K562 (cell line): ENCODE measurements around the gene CELSR1. TPM values are rescaled to one million over a fixed set of nuclear protein-coding genes. Genes with fewer than 3 reads are reported as not detected.
"Not testable (repeated sequence)": the region's sequence is repeated elsewhere in the genome, so short reads cannot be mapped to it uniquely, and the experiment has no call there.

Source experiments
- ATAC-seq: fragments of 200-7000 bp; cut with Tn5 transposase; 3 replicates; pipeline ENCODE4 v1.9.1; 2020; ENCODE audit warnings: moderate library complexity
- BruUV-seq: library from RNA; stranded (reverse); fragments of 400-500 nt; replicated peaks from 2 replicates; lab custom pipeline; 2021; lab: Mats Ljungman, UMichigan
- CTCF ChIA-PET: fragments of 300-600 bp; formaldehyde crosslinking; extraction: SDS; loops from one replicate; lab custom pipeline; 2021; ENCODE audit warnings: low intra/inter-chr PET ratio; lab: Yijun Ruan, JAX
- POLR2A ChIA-PET: fragments of 300-600, 350-650 bp; sonication (Branson Sonifier 250); formaldehyde crosslinking; extraction: SDS; loops from one replicate; lab custom pipeline; 2021; ENCODE audit warnings: antibody characterized with exemption, inconsistent platforms; lab: Yijun Ruan, JAX
- DNase-seq, 4 experiments: peaks; one replicate each; pipeline versions ENCODE4 v3.0.0 to v3.0.0-alpha.2; 2011 to 2018; ENCODE audit warnings: low spot score in 3 of 4, mixed read lengths in 3 of 4; ENCODE audit errors: extremely low read depth in 1 of 4
- FAIRE-seq: peaks from 2 replicates; lab custom pipeline; 2011; peaks lifted over from hg19 to GRCh38; lab: Jason Lieb, UNC
- H2AFZ ChIP-seq: 2 replicates; pipeline ENCODE4 v1.6.0; 2011; ENCODE audit warnings: low read depth, low read length, control low read depth, inconsistent platforms
- H3K27ac ChIP-seq: fragments of 200-600 bp; 3 replicates; pipeline ENCODE4 v1.8.0; 2011; ENCODE audit warnings: low read depth, mild to moderate bottlenecking, control low read depth, inconsistent platforms, low read length, moderate library complexity, mixed read lengths; ENCODE audit errors: extremely low read depth
- H3K27me3 ChIP-seq, 2 experiments: fragments of 300-600 bp in 1 of 2; 2 replicates in 1 of 2; 3 replicates in 1 of 2; pipeline versions ENCODE4 v1.6.0 to v1.8.0; 2011; ENCODE audit warnings: inconsistent platforms in 2 of 2, low read length in 2 of 2, mild to moderate bottlenecking in 1 of 2, mixed read lengths in 1 of 2, moderate library complexity in 1 of 2; ENCODE audit not compliant: control insufficient read depth in 2 of 2, insufficient read depth in 2 of 2
- H3K36me3 ChIP-seq: fragments of 300-600 bp; 3 replicates; pipeline ENCODE4 v1.8.0; 2011; ENCODE audit warnings: mild to moderate bottlenecking, low read length, inconsistent platforms; ENCODE audit not compliant: control insufficient read depth, insufficient read depth
- H3K4me1 ChIP-seq, 2 experiments: fragments of 200-600 bp in 1 of 2; replicated peaks in 1 of 2; 2 replicates in 1 of 2; 3 replicates in 1 of 2; pipeline versions ENCODE4 v1.5.1 to v1.8.0; 2011; ENCODE audit warnings: inconsistent platforms in 2 of 2, low read length in 2 of 2, mild to moderate bottlenecking in 1 of 2, mixed read lengths in 1 of 2, moderate library complexity in 1 of 2; ENCODE audit not compliant: control insufficient read depth in 2 of 2, insufficient read depth in 2 of 2
- H3K4me2 ChIP-seq: 2 replicates; pipeline ENCODE4 v1.6.1; 2011; ENCODE audit warnings: low read length, control low read depth, inconsistent platforms, mixed read lengths; ENCODE audit not compliant: insufficient read depth
- H3K4me3 ChIP-seq: fragments of 200-600 bp; sonication (generic), shearing (Covaris generic); 2 replicates; pipeline ENCODE4 v1.5.1; 2016; ENCODE audit warnings: control low read depth, inconsistent platforms
- H3K79me2 ChIP-seq: fragments of 200-600 bp; 3 replicates; pipeline ENCODE4 v1.8.0; 2011; ENCODE audit warnings: low read length, inconsistent platforms; ENCODE audit not compliant: control insufficient read depth, insufficient read depth
- H3K9ac ChIP-seq, 2 experiments: 2 replicates each; pipeline versions ENCODE4 v1.6.0 to v1.6.1; 2011; ENCODE audit warnings: low read depth in 2 of 2, low read length in 2 of 2, control low read depth in 1 of 2, inconsistent platforms in 1 of 2, mild to moderate bottlenecking in 1 of 2, mixed read lengths in 1 of 2; ENCODE audit not compliant: insufficient read depth in 1 of 2
- H3K9me1 ChIP-seq: one replicate; pipeline ENCODE4 v1.6.0; 2011; ENCODE audit warnings: inconsistent platforms, mild to moderate bottlenecking, low read length, moderate library complexity; ENCODE audit not compliant: control insufficient read depth, insufficient read depth
- H3K9me3 ChIP-seq: replicated peaks from 2 replicates; pipeline ENCODE4 v1.5.1; 2011; ENCODE audit warnings: low read depth, low read length, inconsistent platforms; ENCODE audit not compliant: control insufficient read depth, insufficient read depth
- H4K20me1 ChIP-seq: replicated peaks from 2 replicates; pipeline ENCODE4 v1.6.1; 2011; ENCODE audit warnings: low read length, inconsistent platforms, mixed read lengths; ENCODE audit not compliant: control insufficient read depth, insufficient read depth
- C11orf30 ChIP-seq: fragments of 450-650 bp; IDR thresholded peaks from 2 replicates; pipeline ENCODE4 v1.6.1; 2016; ENCODE audit warnings: low read depth, mild to moderate bottlenecking
- FOXJ3 ChIP-seq: sonication (generic); formaldehyde crosslinking; IDR thresholded peaks from 2 replicates; pipeline ENCODE4 v1.4.0; 2020; ENCODE audit warnings: mild to moderate bottlenecking, missing genetic modification reagents
- PHF8 ChIP-seq: fragments of 200-600 bp; sonication (generic); IDR thresholded peaks from 2 replicates; pipeline ENCODE4 v1.6.1; 2012; ENCODE audit warnings: mixed run types, mild to moderate bottlenecking, inconsistent platforms, low read length, moderate library complexity, borderline replicate concordance
- PPARD ChIP-seq: fragments of 250-450 bp; sonication (Bioruptor Pico); IDR thresholded peaks from 2 replicates; pipeline ENCODE4 v1.8.0; 2022; ENCODE audit warnings: inconsistent platforms, mild to moderate bottlenecking, moderate library complexity
- ZNF12 ChIP-seq: sonication (generic); formaldehyde crosslinking; IDR thresholded peaks from 2 replicates; pipeline ENCODE4 v1.4.0; 2020; ENCODE audit warnings: mild to moderate bottlenecking, missing genetic modification reagents
- ZNF584 ChIP-seq: fragments of 200-800 bp; sonication (Bioruptor generic); IDR thresholded peaks from 2 replicates; pipeline ENCODE4 v1.6.1; 2016; ENCODE audit warnings: low read depth, mild to moderate bottlenecking, missing genetic modification characterization, missing compliant biosample characterization
- WGBS: fragments of 100-300 bp; shearing (Covaris generic); methylation state at CpG from one replicate; pipeline ENCODE4 v1.1.6; 2016; ENCODE audit warnings: low coverage, mixed read lengths; ENCODE audit not compliant: insufficient coverage; ENCODE audit errors: missing lambda C conversion rate; 5-methylcytosine and 5-hydroxymethylcytosine counted together
- in situ Hi-C: fragments of 300-500 bp; cut with MboI; formaldehyde crosslinking; loops from 4 replicates; pipeline ENCODE4 v1.15.0; 2018; ENCODE audit warnings: inconsistent platforms, mixed read lengths
- intact Hi-C: fragments of 100-400 bp; cut with micrococcal nuclease; formaldehyde crosslinking; loops from 2 replicates; pipeline ENCODE4 v1.14.2; 2022
- polyA plus RNA-seq, 8 experiments: library from polyadenylated mRNA; depleted of rRNA in 4 of 8; stranded (reverse) in 5 of 8; unstranded in 3 of 8; fragments of >200 nt; fragmentation: Nextera tagmentation in 2 of 8; fragmentation: Illumina TruSeq in 1 of 8; extraction: Ambion mirVana in 2 of 8; extraction: Trizol in 1 of 8; gene quantifications; 2 replicates each; pipeline versions ENCODE4 v1.2.1 to v1.2.3, GENCODE V29; 2011 to 2014; ENCODE audit warnings: inconsistent platforms in 1 of 8, missing spikeins in 1 of 8
- total RNA-seq, 7 experiments: library from RNA; depleted of rRNA in 6 of 7; stranded (reverse); fragments of >200 nt in 6 of 7; fragmentation: Illumina TruSeq in 2 of 7; extraction: Trizol in 2 of 7; gene quantifications; 2 replicates each; pipeline versions ENCODE4 v1.2.1 to v1.2.3, GENCODE V29; 2011 to 2021; ENCODE audit warnings: low replicate concordance in 1 of 7
- TF ChIP-seq, protein P1 (sequence below), 2 experiments: fragments of 450-650 bp; conservative IDR thresholded peaks; 2 replicates each; pipeline ENCODE4 v1.6.1; 2017; ENCODE audit warnings: mild to moderate bottlenecking in 2 of 2, moderate library complexity in 2 of 2

Gene CELSR1
- total and polyA plus RNA-seq, 9 of the 15 experiments (the other 6 are each of a cell fraction or from before 2014, with no cell fraction given): under 0.01 to 0.09 TPM; not detected in 7

- no peak overlapping the region for H3K4me3 ChIP-seq
- no peaks in the 10 kb centered on the region for H3K36me3 ChIP-seq
- no peaks in the 10 kb centered on the region for H3K9me1 ChIP-seq
- 0% methylated on average over 3 of the region's 4 CpGs for WGBS
- no TSS peak for BruUV-seq
- intact Hi-C loops: no loop called here
- no peak overlapping the region for H3K27ac ChIP-seq
- peaks cover 0 to 22% of the 10 kb centered on the region in 2 experiments; a peak in 2 of 5 replicates for H3K4me1 ChIP-seq
- no peak overlapping the region for H2AFZ ChIP-seq
- CTCF ChIA-PET: no interaction called here
- no peak for FAIRE-seq
- TF ChIP-seq PPARD (CRISPR knock-in tag) (no peak), ZNF12 (no peak), FOXJ3 (CRISPR knock-in tag) (no peak), ZNF584 (CRISPR knock-in tag) (no peak), C11orf30 (no peak), PHF8 (no peak)
- TF ChIP-seq, protein P1, sequence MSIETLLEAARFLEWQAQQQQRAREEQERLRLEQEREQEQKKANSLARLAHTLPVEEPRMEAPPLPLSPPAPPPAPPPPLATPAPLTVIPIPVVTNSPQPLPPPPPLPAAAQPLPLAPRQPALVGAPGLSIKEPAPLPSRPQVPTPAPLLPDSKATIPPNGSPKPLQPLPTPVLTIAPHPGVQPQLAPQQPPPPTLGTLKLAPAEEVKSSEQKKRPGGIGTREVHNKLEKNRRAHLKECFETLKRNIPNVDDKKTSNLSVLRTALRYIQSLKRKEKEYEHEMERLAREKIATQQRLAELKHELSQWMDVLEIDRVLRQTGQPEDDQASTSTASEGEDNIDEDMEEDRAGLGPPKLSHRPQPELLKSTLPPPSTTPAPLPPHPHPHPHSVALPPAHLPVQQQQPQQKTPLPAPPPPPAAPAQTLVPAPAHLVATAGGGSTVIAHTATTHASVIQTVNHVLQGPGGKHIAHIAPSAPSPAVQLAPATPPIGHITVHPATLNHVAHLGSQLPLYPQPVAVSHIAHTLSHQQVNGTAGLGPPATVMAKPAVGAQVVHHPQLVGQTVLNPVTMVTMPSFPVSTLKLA (conservative IDR thresholded peaks at IDR 0.05): no peak
- TF ChIP-seq, all 486 proteins: peak for 0
- Histone ChIP-seq H3K79me2 (no peaks in the 10 kb centered on the region), H3K27me3 (peaks cover 19 to 57% of the 10 kb centered on the region in 2 experiments; a peak in 4 of 5 replicates), H3K9me3 (no peaks in the 10 kb centered on the region), H4K20me1 (0 out of 2 replicates have a peak, but pooled peaks cover 5% of the 10 kb centered on the region), H3K4me2 (no peak overlapping the region), H3K9ac (no peak overlapping the region)
- POLR2A ChIA-PET: no interaction called here
- DNase-seq: no peak
- in situ Hi-C loops: no loop called here
- ATAC-seq: no peak
Measured at GRCh38 chr22:46405901-46406300, 131.5 kb downstream of the CELSR1 start.

- H3K27me3 ChIP-seq: peaks cover 12 to 49% of the 10 kb centered on the region in 2 experiments
- H3K9ac ChIP-seq, H2AFZ ChIP-seq, H4K20me1 ChIP-seq, CTCF ChIA-PET, ATAC-seq, H3K27ac ChIP-seq, H3K79me2 ChIP-seq, H3K9me1 ChIP-seq, DNase-seq, H3K4me1 ChIP-seq, H3K36me3 ChIP-seq, POLR2A ChIA-PET, intact Hi-C loops, BruUV-seq, H3K4me2 ChIP-seq, H3K9me3 ChIP-seq, H3K4me3 ChIP-seq, in situ Hi-C loops, FAIRE-seq: not testable (repeated sequence)
- 18% methylated on average over 6 of the region's 7 CpGs for WGBS
Measured at GRCh38 chr22:46403880-46404279, 133.5 kb downstream of the CELSR1 start.
